ENCODE data around the gene PRND. TPM values are rescaled to one million over a fixed set of nuclear protein-coding genes. Genes with fewer than 3 reads are reported as not detected.
"Not testable (repeated sequence)": the region's sequence is repeated elsewhere in the genome, so short reads cannot be mapped to it uniquely, and the experiment has no call there.

Gene PRND
- total and polyA plus RNA-seq, 2 of the 13 experiments (the other 11 are each of a cell fraction or from before 2014, with no cell fraction given), result not detected

- H3K79me2 ChIP-seq (ENCODE audit: insufficient read depth, low read length); intact Hi-C loops (cut with micrococcal nuclease; ENCODE audit: unreplicated experiment); CTCF ChIA-PET (ENCODE audit: low intra/inter-chr PET ratio, low total read pairs); H2AFZ ChIP-seq (ENCODE audit: low read length); H3K4me2 ChIP-seq (ENCODE audit: low read depth, low read length); in situ Hi-C loops (cut with HindIII; ENCODE audit: extremely low pct_ligation_motif_present, low pct_unique_long_range_greater_than_20kb); BruUV-seq (replicated peaks); ATAC-seq; H4K20me1 ChIP-seq (ENCODE audit: insufficient read depth, low read length); H3K27ac ChIP-seq (ENCODE audit: extremely low read length, insufficient read depth, low read length); POLR2A ChIA-PET; H3K9ac ChIP-seq (ENCODE audit: insufficient read depth, low read depth, low read length); FAIRE-seq; DNase-seq (ENCODE audit: low spot score); H3K36me3 ChIP-seq (replicated peaks in 1 of 2; ENCODE audit: control insufficient read depth in 1 of 2, insufficient read depth in 2 of 2, low read length in 2 of 2); H3K4me3 ChIP-seq (replicated peaks in 1 of 3; ENCODE audit: insufficient read depth in 1 of 3, low read depth in 2 of 3, low read length in 3 of 3): not testable (repeated sequence)
- peaks cover 35% of the 10 kb centered on the region for H3K4me1 ChIP-seq (ENCODE audit: insufficient read depth, low read length)
- peak; percentile 97 for TF ChIP-seq ZNF431 (CRISPR knock-in tag; IDR thresholded peaks at IDR 0.05; ENCODE audit: borderline replicate concordance, low read depth)
- peaks cover 29% of the 10 kb centered on the region for H3K9me3 ChIP-seq (ENCODE audit: low read length)
- WGBS (ENCODE audit: low lambda C conversion rate), result 29% methylated on average over 5 of the region's 5 CpGs
- peaks cover 0 to 29% of the 10 kb centered on the region in 2 experiments; a peak in 4 of 5 replicates for H3K27me3 ChIP-seq (ENCODE audit: control insufficient read depth in 1 of 2, insufficient read depth in 2 of 2, low read length in 2 of 2)
Measured at GRCh38 chr20:4773014-4773413, 51.3 kb downstream of the PRND start.

- intact Hi-C loops (cut with micrococcal nuclease; ENCODE audit: unreplicated experiment) (no loop called here), in situ Hi-C loops (cut with HindIII; ENCODE audit: extremely low pct_ligation_motif_present, low pct_unique_long_range_greater_than_20kb) (no loop called here)
- 43% methylated on average over 5 of the region's 5 CpGs for WGBS (ENCODE audit: low lambda C conversion rate)
- DNase-seq (ENCODE audit: low spot score) (no peak), FAIRE-seq (no peak), ATAC-seq (peak; percentile 17; the same call in 1 of the 3 replicates)
- Histone ChIP-seq H3K4me2 (ENCODE audit: low read depth, low read length) (peak overlapping the region; percentile 18; the same call in 1 of the 2 replicates), H3K4me3 (replicated peaks in 1 of 3; ENCODE audit: insufficient read depth in 1 of 3, low read depth in 2 of 3, low read length in 3 of 3) (no peak overlapping the region), H3K27ac (ENCODE audit: extremely low read length, insufficient read depth, low read length) (no peak overlapping the region), H3K36me3 (replicated peaks in 1 of 2; ENCODE audit: control insufficient read depth in 1 of 2, insufficient read depth in 2 of 2, low read length in 2 of 2) (no peaks in the 10 kb centered on the region), H3K9ac (ENCODE audit: insufficient read depth, low read depth, low read length) (no peak overlapping the region), H2AFZ (ENCODE audit: low read length) (no peak overlapping the region), H3K4me1 (ENCODE audit: insufficient read depth, low read length) (peaks cover 35% of the 10 kb centered on the region), H3K79me2 (ENCODE audit: insufficient read depth, low read length) (no peaks in the 10 kb centered on the region), H3K9me3 (ENCODE audit: low read length) (peaks cover 29% of the 10 kb centered on the region), H4K20me1 (ENCODE audit: insufficient read depth, low read length) (no peaks in the 10 kb centered on the region), H3K27me3 (ENCODE audit: control insufficient read depth in 1 of 2, insufficient read depth in 2 of 2, low read length in 2 of 2) (peaks cover 0 to 29% of the 10 kb centered on the region in 2 experiments; a peak in 4 of 5 replicates)
- POLR2A ChIA-PET, result no interaction called here
- no TSS peak for BruUV-seq (replicated peaks)
- CTCF ChIA-PET (ENCODE audit: low intra/inter-chr PET ratio, low total read pairs), result no interaction called here
- TF ChIP-seq MYNN (CRISPR knock-in tag; IDR thresholded peaks at IDR 0.05; ENCODE audit: low read depth), result no peak
- no peak for TF ChIP-seq MTERF4 (CRISPR knock-in tag; IDR thresholded peaks at IDR 0.05)
- no peak for TF ChIP-seq KIAA2018 (CRISPR knock-in tag; IDR thresholded peaks at IDR 0.05; ENCODE audit: borderline replicate concordance)
- TF ChIP-seq, protein P1, sequence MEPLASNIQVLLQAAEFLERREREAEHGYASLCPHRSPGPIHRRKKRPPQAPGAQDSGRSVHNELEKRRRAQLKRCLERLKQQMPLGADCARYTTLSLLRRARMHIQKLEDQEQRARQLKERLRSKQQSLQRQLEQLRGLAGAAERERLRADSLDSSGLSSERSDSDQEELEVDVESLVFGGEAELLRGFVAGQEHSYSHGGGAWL (CRISPR knock-in tag; IDR thresholded peaks at IDR 0.05), result no peak
- TF ChIP-seq, protein P2, sequence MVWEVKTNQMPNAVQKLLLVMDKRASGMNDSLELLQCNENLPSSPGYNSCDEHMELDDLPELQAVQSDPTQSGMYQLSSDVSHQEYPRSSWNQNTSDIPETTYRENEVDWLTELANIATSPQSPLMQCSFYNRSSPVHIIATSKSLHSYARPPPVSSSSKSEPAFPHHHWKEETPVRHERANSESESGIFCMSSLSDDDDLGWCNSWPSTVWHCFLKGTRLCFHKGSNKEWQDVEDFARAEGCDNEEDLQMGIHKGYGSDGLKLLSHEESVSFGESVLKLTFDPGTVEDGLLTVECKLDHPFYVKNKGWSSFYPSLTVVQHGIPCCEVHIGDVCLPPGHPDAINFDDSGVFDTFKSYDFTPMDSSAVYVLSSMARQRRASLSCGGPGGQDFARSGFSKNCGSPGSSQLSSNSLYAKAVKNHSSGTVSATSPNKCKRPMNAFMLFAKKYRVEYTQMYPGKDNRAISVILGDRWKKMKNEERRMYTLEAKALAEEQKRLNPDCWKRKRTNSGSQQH (CRISPR knock-in tag; IDR thresholded peaks at IDR 0.05; ENCODE audit: low read depth), result no peak
Measured at GRCh38 chr20:4773736-4774135, 52.0 kb downstream of the PRND start.

All from HepG2 (cell line).